Tibial artery (tissue), 4 donors: ENCODE results near the gene FCRLA.
"Not testable (repeated sequence)": the region's sequence is repeated elsewhere in the genome, so short reads cannot be mapped to it uniquely, and the experiment has no call there.

Experiments used
- DNase-seq, 2 donors: peaks; one replicate each; pipeline ENCODE4 v3.0.0-alpha.2; 2019
- H3K27ac ChIP-seq, 2 donors: fragments of 200-600 bp; sonication (generic) in 1 of 2; 1 replicate in 1 of 2; 2 replicates in 1 of 2; pipeline ENCODE4 v1.5.1; 2018 to 2019; ENCODE audit warnings: mild to moderate bottlenecking in 1 of 2
- H3K27me3 ChIP-seq, 2 donors: fragments of 200-600 bp; sonication (generic) in 1 of 2; one replicate each; pipeline versions ENCODE4 v1.5.1 to v1.6.0; 2016 to 2019
- H3K36me3 ChIP-seq, 3 donors: fragments of 200-600 bp; sonication (generic) in 2 of 3; one replicate each; pipeline ENCODE4 v1.5.1; 2016 to 2019; ENCODE audit warnings: mild to moderate bottlenecking in 2 of 3
- H3K4me1 ChIP-seq, 4 donors: fragments of 200-600 bp; sonication (generic) in 2 of 4; 1 replicate in 3 of 4; 2 replicates in 1 of 4; pipeline ENCODE4 v1.5.1; 2016 to 2019
- H3K4me3 ChIP-seq, 2 donors: fragments of 200-600 bp; sonication (generic) in 1 of 2; 1 replicate in 1 of 2; 2 replicates in 1 of 2; pipeline ENCODE4 v1.5.1; 2018 to 2019; ENCODE audit warnings: mild to moderate bottlenecking in 2 of 2
- H3K9me3 ChIP-seq, 3 donors: fragments of 200-600 bp; sonication (generic) in 1 of 3; one replicate each; pipeline ENCODE4 v1.5.1; 2016 to 2019
- intact Hi-C: fragments of 100-400 bp; cut with DNase I; formaldehyde crosslinking; loops from one replicate; pipeline ENCODE4 v1.15.0; 2023; ENCODE audit warnings: low total_unique reads
- TF ChIP-seq, protein P1 (sequence below), 2 experiments: fragments of 200-600 bp in 1 of 2; fragments of 450-650 bp in 1 of 2; IDR thresholded peaks; one replicate each; pipeline ENCODE4 v1.5.1; 2017 to 2019; ENCODE audit warnings: antibody characterized with exemption in 2 of 2, mild to moderate bottlenecking in 1 of 2, moderate library complexity in 1 of 2

FCRLA gene

GRCh38 chr1:161720956-161721737, 14.1 kb downstream of the FCRLA start, which contains the start of gene FCRLB:
FCRLB (plus strand) TSS chr1:161721544; CDS start chr1:161722673, 1,129 bp downstream.
- no peak for DNase-seq
- Histone ChIP-seq H3K27ac (no peak within 1 kb of the TSS), H3K4me3 (no peak within 1 kb of the TSS), H3K4me1 (peaks cover 0 to 9% (median 8%) of the 10 kb centered on the region in 4 donors), H3K27me3 (peaks cover 0 to 15% of the 10 kb centered on the region in 2 donors), H3K36me3 (no peaks in the 10 kb centered on the region), H3K9me3 (no peaks in the 10 kb centered on the region)
- TF ChIP-seq, protein P1, sequence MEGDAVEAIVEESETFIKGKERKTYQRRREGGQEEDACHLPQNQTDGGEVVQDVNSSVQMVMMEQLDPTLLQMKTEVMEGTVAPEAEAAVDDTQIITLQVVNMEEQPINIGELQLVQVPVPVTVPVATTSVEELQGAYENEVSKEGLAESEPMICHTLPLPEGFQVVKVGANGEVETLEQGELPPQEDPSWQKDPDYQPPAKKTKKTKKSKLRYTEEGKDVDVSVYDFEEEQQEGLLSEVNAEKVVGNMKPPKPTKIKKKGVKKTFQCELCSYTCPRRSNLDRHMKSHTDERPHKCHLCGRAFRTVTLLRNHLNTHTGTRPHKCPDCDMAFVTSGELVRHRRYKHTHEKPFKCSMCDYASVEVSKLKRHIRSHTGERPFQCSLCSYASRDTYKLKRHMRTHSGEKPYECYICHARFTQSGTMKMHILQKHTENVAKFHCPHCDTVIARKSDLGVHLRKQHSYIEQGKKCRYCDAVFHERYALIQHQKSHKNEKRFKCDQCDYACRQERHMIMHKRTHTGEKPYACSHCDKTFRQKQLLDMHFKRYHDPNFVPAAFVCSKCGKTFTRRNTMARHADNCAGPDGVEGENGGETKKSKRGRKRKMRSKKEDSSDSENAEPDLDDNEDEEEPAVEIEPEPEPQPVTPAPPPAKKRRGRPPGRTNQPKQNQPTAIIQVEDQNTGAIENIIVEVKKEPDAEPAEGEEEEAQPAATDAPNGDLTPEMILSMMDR (IDR thresholded peaks at IDR 0.05) = no peak
- intact Hi-C loops = no loop called here

DNA sequence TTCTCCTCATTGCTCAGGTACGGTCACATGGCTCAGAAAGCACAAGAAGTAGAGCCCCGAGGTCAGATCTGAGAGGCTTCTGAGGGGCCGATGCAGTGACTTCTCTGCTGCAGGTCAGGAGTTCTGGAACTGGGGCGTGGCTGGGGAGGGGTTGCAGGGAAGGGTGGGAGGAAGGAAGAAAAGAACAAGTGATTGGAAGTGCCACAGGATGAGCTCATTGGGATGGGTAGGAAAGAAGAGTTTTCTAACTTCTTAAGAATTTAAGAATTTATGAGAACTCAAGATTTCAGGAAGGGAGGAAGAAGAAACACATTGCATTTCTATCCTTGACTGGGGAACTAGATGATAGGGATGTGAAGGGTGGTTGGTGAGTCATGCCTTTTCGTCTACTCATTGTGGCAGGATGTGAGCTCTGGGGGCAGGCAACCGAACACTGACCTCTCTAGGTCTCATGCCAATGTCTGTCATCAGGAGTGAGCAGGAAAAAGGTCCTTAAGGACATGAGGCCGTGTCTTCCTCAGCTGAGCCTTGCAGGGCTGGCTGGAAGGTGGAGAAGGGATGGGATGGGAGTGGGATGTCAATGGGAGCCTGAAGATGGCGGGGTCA, 14.8 kb downstream of the FCRLA start:
- H3K4me1 ChIP-seq = peaks cover 0 to 14% (median 8%) of the 10 kb centered on the region in 4 donors
- H3K36me3 ChIP-seq = no peaks in the 10 kb centered on the region
- H3K27me3 ChIP-seq = peaks cover 0 to 10% of the 10 kb centered on the region in 2 donors
- H3K4me3 ChIP-seq = no peak overlapping the region
- TF ChIP-seq, protein P1 (IDR thresholded peaks at IDR 0.05) = no peak
- intact Hi-C loops = no loop called here
- H3K9me3 ChIP-seq = no peaks in the 10 kb centered on the region
- DNase-seq = no peak
- no peak overlapping the region for H3K27ac ChIP-seq

- peaks cover 0 to 18% (median 9%) of the 10 kb centered on the region in 4 donors for H3K4me1 ChIP-seq
- no peak overlapping the region for H3K4me3 ChIP-seq
- no peaks in the 10 kb centered on the region for H3K9me3 ChIP-seq
- H3K27me3 ChIP-seq = peaks cover 0 to 9% of the 10 kb centered on the region in 2 donors
- intact Hi-C loops = no loop called here
- no peak overlapping the region for H3K27ac ChIP-seq
- TF ChIP-seq, protein P1 (IDR thresholded peaks at IDR 0.05) = no peak
- DNase-seq = no peak
- no peaks in the 10 kb centered on the region for H3K36me3 ChIP-seq
These were observed 15.4 kb downstream of the FCRLA start for GRCh38 chr1:161722406-161722805.

DNA sequence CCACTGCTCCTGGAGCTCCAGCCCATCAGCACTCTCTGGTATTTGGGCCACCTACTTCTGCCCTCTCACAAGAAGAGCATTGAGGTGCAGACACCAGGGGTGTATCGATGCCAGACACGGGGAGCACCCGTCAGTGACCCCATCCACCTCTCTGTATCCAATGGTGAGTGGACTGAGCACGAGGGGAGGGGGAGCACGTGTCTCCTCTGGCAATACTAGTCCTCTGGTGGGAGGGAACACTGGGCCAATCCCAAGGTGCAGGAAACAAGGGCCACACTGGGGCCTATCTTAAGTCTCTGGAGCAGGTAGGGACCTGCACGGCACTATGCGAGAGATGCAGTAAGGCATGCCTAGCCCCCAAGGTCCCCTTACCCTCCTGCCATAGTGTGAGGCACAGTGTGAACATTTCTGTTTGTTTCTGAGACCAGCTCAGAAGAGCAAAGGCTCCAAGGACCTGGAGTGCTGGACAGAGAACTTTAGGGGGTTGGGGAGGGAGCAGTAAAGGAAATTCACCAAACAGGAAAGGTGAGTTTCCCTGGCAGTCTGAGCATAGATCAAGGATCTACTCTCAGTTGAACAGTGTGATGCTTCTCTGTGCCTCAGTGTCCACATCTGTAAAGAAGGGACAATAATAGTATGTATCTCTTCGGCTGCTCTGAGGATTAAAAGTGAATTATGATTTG, 16.6 kb downstream of the FCRLA start:
- intact Hi-C loops = no loop called here
- Histone ChIP-seq H3K9me3 (no peaks in the 10 kb centered on the region), H3K36me3 (no peaks in the 10 kb centered on the region), H3K4me1 (peaks cover 0 to 22% (median 10%) of the 10 kb centered on the region in 4 donors), H3K27me3 (peaks cover 0 to 7% of the 10 kb centered on the region in 2 donors), H3K27ac (no peak overlapping the region), H3K4me3 (no peak overlapping the region)
- DNase-seq = no peak
- TF ChIP-seq, protein P1 (IDR thresholded peaks at IDR 0.05) = no peak

- H3K27me3 ChIP-seq, H3K9me3 ChIP-seq, H3K36me3 ChIP-seq, DNase-seq, intact Hi-C loops: not testable (repeated sequence)
- peaks cover 0 to 22% (median 10%) of the 10 kb centered on the region in 4 donors for H3K4me1 ChIP-seq
- H3K27ac ChIP-seq = peak overlapping the region; percentile 67 to 79
- H3K4me3 ChIP-seq = peak overlapping the region; percentile 77 to 85
These were observed 18.4 kb downstream of the FCRLA start for GRCh38 chr1:161725258-161725907.
